Spleen (tissue), 7 donors: Measurements from ENCODE around the gene RTF1.
A peak's percentile ranks its signal among the peaks of the same experiment; 100 is the strongest.

Experiments used
- CTCF ChIP-seq, 11 experiments: fragments of 200-600 bp in 7 of 11; fragments of 450-650 bp in 4 of 11; sonication (generic) in 4 of 11; IDR thresholded peaks in 8 of 11; conservative IDR thresholded peaks in 3 of 11; 1 replicate in 7 of 11; 2 replicates in 4 of 11; pipeline versions ENCODE4 v1.4.0 to v1.8.0; 2016 to 2021; ENCODE audit warnings: antibody characterized with exemption in 11 of 11, inconsistent platforms in 4 of 11, mild to moderate bottlenecking in 1 of 11
- POLR2AphosphoS5 ChIP-seq, 3 donors: sonication (generic); formaldehyde crosslinking; IDR thresholded peaks; one replicate each; pipeline ENCODE4 v1.5.1; 2017; ENCODE audit warnings: antibody characterized with exemption in 3 of 3
- donor health status: DM: no; HTN: no; CAD: no; lungs with moderate emphysema.
- donor health status: DM: no; HTN: no; CAD: no.
- donor health status: DM: no; HTN: no; CAD: no.

DNA sequence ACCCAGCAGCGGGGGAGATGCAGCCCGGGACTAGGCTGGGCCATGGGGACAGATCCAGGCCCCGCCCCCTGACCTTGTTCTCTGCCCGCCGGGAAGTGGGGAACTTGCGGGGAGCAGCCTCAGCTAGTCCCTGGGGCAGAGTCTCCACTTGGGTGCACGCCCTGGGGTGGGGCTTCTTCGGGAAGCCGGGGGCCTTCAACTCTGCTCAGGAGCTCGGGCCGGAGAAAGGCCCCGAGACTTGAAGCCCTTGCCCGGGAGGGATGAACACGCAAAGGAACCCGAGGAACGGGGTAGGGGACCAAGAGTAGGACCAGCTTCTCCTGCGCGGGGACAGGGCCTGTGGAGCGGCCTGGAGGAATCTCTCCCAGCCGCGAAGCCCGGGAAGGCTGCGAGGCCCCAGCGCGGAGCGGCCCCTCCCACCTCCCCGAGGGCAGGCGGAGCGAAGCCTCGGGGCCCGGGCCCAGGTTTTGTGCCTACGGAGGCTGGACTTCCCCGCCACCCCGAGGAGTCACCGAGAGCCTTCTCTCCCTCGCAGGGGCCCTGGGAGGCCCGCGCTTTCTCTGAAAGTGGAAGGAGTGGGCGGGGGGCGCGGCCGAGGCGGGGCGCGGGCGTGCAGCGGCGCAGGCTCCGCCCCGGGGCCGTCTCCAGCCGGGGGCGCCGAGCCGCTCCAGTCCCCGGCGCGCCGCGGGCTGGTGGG, 76.5 kb downstream of the RTF1 start, which contains the start of gene ITPKA:
- peak in 2 of 3 donors; percentile 35 to 47 for TF ChIP-seq POLR2AphosphoS5 (IDR thresholded peaks at IDR 0.05)
- no peak for TF ChIP-seq CTCF (IDR thresholded peaks at IDR 0.05 in 8 of 11, conservative IDR thresholded peaks at IDR 0.05 in 3 of 11)
